ENCODE results near the gene CCDC68. TPM values are rescaled to one million over a fixed set of nuclear protein-coding genes. Genes with fewer than 3 reads are reported as not detected.

Gene CCDC68
- total RNA-seq, 1 donor from 2014 or later, result 0.33 TPM

GRCh38 chr18:54984908-54985307, 25.6 kb upstream of the CCDC68 start:
- ChIA-PET POLR2A (no interaction called here), CTCF (no interaction called here)
- intact Hi-C loops (cut with micrococcal nuclease), result no loop called here
- H3K27me3 Mint-ChIP-seq, result peaks cover 3% of the 10 kb centered on the region
- H3K4me1 Mint-ChIP-seq, result no peaks in the 10 kb centered on the region
- no peaks in the 10 kb centered on the region for H3K9me3 Mint-ChIP-seq
- H3K36me3 Mint-ChIP-seq (ENCODE audit: low read depth), result no peaks in the 10 kb centered on the region
- TF ChIP-seq CTCF (IDR thresholded peaks at IDR 0.05), result no peak
- H3K4me3 Mint-ChIP-seq, result no peak overlapping the region
- ATAC-seq (ENCODE audit: low read depth) (no peak), DNase-seq (no peak)
- H3K27ac Mint-ChIP-seq, result no peak overlapping the region

- H3K36me3 Mint-ChIP-seq (ENCODE audit: low read depth), result no peaks in the 10 kb centered on the region
- H3K27ac Mint-ChIP-seq, result no peak overlapping the region
- no peak overlapping the region for H3K4me3 Mint-ChIP-seq
- no peaks in the 10 kb centered on the region for H3K9me3 Mint-ChIP-seq
- ChIA-PET CTCF (interaction anchor here (0.6 to 2.0 kb wide), 8 partner anchors 9 to 1593 kb away, joined by 3 to 6 read pairs (median 3); no protein-coding TSS in a partner anchor), POLR2A (no interaction called here)
- H3K4me1 Mint-ChIP-seq, result no peaks in the 10 kb centered on the region
- DNase-seq (no peak), ATAC-seq (ENCODE audit: low read depth) (no peak)
- intact Hi-C loops (cut with micrococcal nuclease), result loop anchor here (1.0 to 2.0 kb wide), 2 partner anchors 304 to 1593 kb away; no protein-coding TSS in a partner anchor
- peaks cover 6% of the 10 kb centered on the region for H3K27me3 Mint-ChIP-seq
- no peak for TF ChIP-seq CTCF (IDR thresholded peaks at IDR 0.05)
Measured at GRCh38 chr18:54983791-54984190, 24.5 kb upstream of the CCDC68 start.

- Mint-ChIP-seq H3K27ac (no peak overlapping the region), H3K9me3 (no peaks in the 10 kb centered on the region), H3K27me3 (peaks cover 6% of the 10 kb centered on the region), H3K4me1 (no peaks in the 10 kb centered on the region), H3K36me3 (ENCODE audit: low read depth) (no peaks in the 10 kb centered on the region), H3K4me3 (no peak overlapping the region)
- DNase-seq (no peak), ATAC-seq (ENCODE audit: low read depth) (peak; percentile 54)
- ChIA-PET CTCF (interaction anchor here (0.9 to 2.0 kb wide), 7 partner anchors 9 to 1593 kb away, joined by 3 to 6 read pairs (median 3); no protein-coding TSS in a partner anchor), POLR2A (no interaction called here)
- TF ChIP-seq CTCF (IDR thresholded peaks at IDR 0.05), result no peak
- intact Hi-C loops (cut with micrococcal nuclease), result loop anchor here (1.0 to 2.0 kb wide), 2 partner anchors 304 to 1594 kb away; no protein-coding TSS in a partner anchor
Measured at GRCh38 chr18:54983041-54983686, 23.9 kb upstream of the CCDC68 start.

- no peaks in the 10 kb centered on the region for H3K9me3 Mint-ChIP-seq
- H3K27ac Mint-ChIP-seq, result no peak overlapping the region
- H3K4me1 Mint-ChIP-seq, result no peaks in the 10 kb centered on the region
- POLR2A ChIA-PET, result no interaction called here
- DNase-seq, result no peak
- TF ChIP-seq CTCF (IDR thresholded peaks at IDR 0.05), result no peak
- CTCF ChIA-PET, result no interaction called here
- ATAC-seq (ENCODE audit: low read depth), result no peak
- H3K4me3 Mint-ChIP-seq, result no peak overlapping the region
- intact Hi-C loops (cut with micrococcal nuclease), result no loop called here
- no peaks in the 10 kb centered on the region for H3K36me3 Mint-ChIP-seq (ENCODE audit: low read depth)
- H3K27me3 Mint-ChIP-seq, result peaks cover 6% of the 10 kb centered on the region
Measured at GRCh38 chr18:54981076-54981475, 21.8 kb upstream of the CCDC68 start.

- ATAC-seq (ENCODE audit: low read depth), result no peak
- H3K9me3 Mint-ChIP-seq, result no peaks in the 10 kb centered on the region
- H3K4me3 Mint-ChIP-seq, result no peak overlapping the region
- ChIA-PET CTCF (interaction anchor here (0.7 kb wide), 1 partner anchor 11 kb away, joined by 3 read pairs; no protein-coding TSS in a partner anchor), POLR2A (no interaction called here)
- H3K27me3 Mint-ChIP-seq, result peaks cover 4% of the 10 kb centered on the region
- H3K4me1 Mint-ChIP-seq, result no peaks in the 10 kb centered on the region
- H3K36me3 Mint-ChIP-seq (ENCODE audit: low read depth), result no peaks in the 10 kb centered on the region
- no peak for TF ChIP-seq CTCF (IDR thresholded peaks at IDR 0.05)
- no peak for DNase-seq
- intact Hi-C loops (cut with micrococcal nuclease), result no loop called here
- H3K27ac Mint-ChIP-seq, result no peak overlapping the region
Measured at GRCh38 chr18:54975598-54975997, 16.3 kb upstream of the CCDC68 start.

Measured in activated B cell treated with CpG ODN at 0.5 μM for 24 hours (primary cell).